A549 (cell line): ENCODE measurements around the gene SDR39U1.

Experiments
- EHMT2 ChIP-seq: fragments of 200-600 bp; sonication (generic); IDR thresholded peaks from 2 replicates; pipeline ENCODE4 v1.6.1; 2016; ENCODE audit warnings: antibody characterized with exemption, low read depth, mild to moderate bottlenecking, moderate library complexity
- EP300 ChIP-seq, 2 experiments: fragments of >200 bp; sonication (Bioruptor Twin); formaldehyde crosslinking; IDR thresholded peaks; 2 replicates in 1 of 2; 3 replicates in 1 of 2; pipeline ENCODE4 v1.6.1; 2016 to 2017
- ESRRA ChIP-seq: fragments of 150-350 bp; IDR thresholded peaks from 2 replicates; pipeline ENCODE4 v1.6.1; 2014; ENCODE audit warnings: mild to moderate bottlenecking, low read length, borderline replicate concordance
- JUN ChIP-seq, 2 experiments: fragments of >200 bp; sonication (Bioruptor Twin); formaldehyde crosslinking; IDR thresholded peaks; 2 replicates in 1 of 2; 3 replicates in 1 of 2; pipeline ENCODE4 v1.6.1; 2016 to 2017
- MAFK ChIP-seq: fragments of 450-650 bp; IDR thresholded peaks from 2 replicates; pipeline ENCODE4 v1.6.1; 2014; ENCODE audit not compliant: partially characterized antibody
- MYC ChIP-seq: IDR thresholded peaks from 2 replicates; pipeline ENCODE4 v1.6.1; 2012; ENCODE audit warnings: mild to moderate bottlenecking, inconsistent platforms, low read length, improper control_type of control experiment, borderline replicate concordance
- NFE2L2 ChIP-seq: fragments of 150-350 bp; conservative IDR thresholded peaks from 2 replicates; pipeline ENCODE4 v1.6.1; 2014; ENCODE audit warnings: low read length
- POLR2A ChIP-seq: IDR thresholded peaks from 2 replicates; pipeline ENCODE4 v1.6.1; 2012; ENCODE audit warnings: mild to moderate bottlenecking, low read length
- TF ChIP-seq, protein P1 (sequence below): fragments of >200 bp; sonication (Bioruptor Twin); formaldehyde crosslinking; IDR thresholded peaks from 3 replicates; pipeline ENCODE4 v1.5.1; 2016
- TF ChIP-seq, protein P2 (sequence below): fragments of 200-600 bp; sonication (generic); IDR thresholded peaks from 2 replicates; pipeline ENCODE4 v1.6.1; 2016; ENCODE audit warnings: antibody characterized with exemption, mild to moderate bottlenecking, moderate library complexity
- TF ChIP-seq, protein P3 (sequence below): IDR thresholded peaks from 2 replicates; pipeline ENCODE4 v1.6.1; 2012
- TF ChIP-seq, protein P4 (sequence below): IDR thresholded peaks from 2 replicates; pipeline ENCODE4 v1.6.1; 2012

DNA sequence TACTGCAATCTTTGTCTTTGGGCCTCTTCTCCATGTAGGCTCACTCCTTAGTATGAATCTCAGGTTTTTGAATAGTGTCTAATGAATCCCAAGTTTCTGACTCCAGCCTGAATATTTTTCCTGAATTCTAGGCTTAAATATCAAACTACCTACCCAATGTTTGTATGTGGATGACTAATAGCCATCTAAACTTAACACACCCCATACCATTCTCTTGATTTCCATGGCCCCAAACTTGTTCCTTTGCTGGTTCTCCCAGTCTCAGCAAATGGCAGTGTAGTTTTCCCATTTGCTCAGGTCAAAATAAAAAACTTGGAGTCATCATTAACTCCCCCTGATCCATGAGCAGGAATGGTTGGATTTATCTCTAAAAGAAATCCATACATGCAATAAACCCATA lies 18.8 kb upstream of the SDR39U1 start:
- TF ChIP-seq POLR2A: no peak
- no peak for TF ChIP-seq ESRRA
- TF ChIP-seq, protein P1, sequence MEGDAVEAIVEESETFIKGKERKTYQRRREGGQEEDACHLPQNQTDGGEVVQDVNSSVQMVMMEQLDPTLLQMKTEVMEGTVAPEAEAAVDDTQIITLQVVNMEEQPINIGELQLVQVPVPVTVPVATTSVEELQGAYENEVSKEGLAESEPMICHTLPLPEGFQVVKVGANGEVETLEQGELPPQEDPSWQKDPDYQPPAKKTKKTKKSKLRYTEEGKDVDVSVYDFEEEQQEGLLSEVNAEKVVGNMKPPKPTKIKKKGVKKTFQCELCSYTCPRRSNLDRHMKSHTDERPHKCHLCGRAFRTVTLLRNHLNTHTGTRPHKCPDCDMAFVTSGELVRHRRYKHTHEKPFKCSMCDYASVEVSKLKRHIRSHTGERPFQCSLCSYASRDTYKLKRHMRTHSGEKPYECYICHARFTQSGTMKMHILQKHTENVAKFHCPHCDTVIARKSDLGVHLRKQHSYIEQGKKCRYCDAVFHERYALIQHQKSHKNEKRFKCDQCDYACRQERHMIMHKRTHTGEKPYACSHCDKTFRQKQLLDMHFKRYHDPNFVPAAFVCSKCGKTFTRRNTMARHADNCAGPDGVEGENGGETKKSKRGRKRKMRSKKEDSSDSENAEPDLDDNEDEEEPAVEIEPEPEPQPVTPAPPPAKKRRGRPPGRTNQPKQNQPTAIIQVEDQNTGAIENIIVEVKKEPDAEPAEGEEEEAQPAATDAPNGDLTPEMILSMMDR: no peak
- TF ChIP-seq MAFK: no peak
- no peak for TF ChIP-seq EHMT2
- no peak for TF ChIP-seq EP300 (IDR thresholded peaks at IDR 0.05)
- no peak for TF ChIP-seq JUN (IDR thresholded peaks at IDR 0.05)
- no peak for TF ChIP-seq MYC
- TF ChIP-seq NFE2L2: no peak
- TF ChIP-seq, protein P2, sequence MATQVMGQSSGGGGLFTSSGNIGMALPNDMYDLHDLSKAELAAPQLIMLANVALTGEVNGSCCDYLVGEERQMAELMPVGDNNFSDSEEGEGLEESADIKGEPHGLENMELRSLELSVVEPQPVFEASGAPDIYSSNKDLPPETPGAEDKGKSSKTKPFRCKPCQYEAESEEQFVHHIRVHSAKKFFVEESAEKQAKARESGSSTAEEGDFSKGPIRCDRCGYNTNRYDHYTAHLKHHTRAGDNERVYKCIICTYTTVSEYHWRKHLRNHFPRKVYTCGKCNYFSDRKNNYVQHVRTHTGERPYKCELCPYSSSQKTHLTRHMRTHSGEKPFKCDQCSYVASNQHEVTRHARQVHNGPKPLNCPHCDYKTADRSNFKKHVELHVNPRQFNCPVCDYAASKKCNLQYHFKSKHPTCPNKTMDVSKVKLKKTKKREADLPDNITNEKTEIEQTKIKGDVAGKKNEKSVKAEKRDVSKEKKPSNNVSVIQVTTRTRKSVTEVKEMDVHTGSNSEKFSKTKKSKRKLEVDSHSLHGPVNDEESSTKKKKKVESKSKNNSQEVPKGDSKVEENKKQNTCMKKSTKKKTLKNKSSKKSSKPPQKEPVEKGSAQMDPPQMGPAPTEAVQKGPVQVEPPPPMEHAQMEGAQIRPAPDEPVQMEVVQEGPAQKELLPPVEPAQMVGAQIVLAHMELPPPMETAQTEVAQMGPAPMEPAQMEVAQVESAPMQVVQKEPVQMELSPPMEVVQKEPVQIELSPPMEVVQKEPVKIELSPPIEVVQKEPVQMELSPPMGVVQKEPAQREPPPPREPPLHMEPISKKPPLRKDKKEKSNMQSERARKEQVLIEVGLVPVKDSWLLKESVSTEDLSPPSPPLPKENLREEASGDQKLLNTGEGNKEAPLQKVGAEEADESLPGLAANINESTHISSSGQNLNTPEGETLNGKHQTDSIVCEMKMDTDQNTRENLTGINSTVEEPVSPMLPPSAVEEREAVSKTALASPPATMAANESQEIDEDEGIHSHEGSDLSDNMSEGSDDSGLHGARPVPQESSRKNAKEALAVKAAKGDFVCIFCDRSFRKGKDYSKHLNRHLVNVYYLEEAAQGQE: no peak
- TF ChIP-seq, protein P3, sequence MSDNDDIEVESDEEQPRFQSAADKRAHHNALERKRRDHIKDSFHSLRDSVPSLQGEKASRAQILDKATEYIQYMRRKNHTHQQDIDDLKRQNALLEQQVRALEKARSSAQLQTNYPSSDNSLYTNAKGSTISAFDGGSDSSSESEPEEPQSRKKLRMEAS: no peak
- TF ChIP-seq, protein P4, sequence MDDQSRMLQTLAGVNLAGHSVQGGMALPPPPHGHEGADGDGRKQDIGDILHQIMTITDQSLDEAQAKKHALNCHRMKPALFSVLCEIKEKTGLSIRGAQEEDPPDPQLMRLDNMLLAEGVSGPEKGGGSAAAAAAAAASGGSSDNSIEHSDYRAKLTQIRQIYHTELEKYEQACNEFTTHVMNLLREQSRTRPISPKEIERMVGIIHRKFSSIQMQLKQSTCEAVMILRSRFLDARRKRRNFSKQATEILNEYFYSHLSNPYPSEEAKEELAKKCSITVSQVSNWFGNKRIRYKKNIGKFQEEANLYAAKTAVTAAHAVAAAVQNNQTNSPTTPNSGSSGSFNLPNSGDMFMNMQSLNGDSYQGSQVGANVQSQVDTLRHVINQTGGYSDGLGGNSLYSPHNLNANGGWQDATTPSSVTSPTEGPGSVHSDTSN: no peak
